SK-N-SH (cell line): ENCODE data around the gene RUSC2. TPM values are rescaled to one million over a fixed set of nuclear protein-coding genes. Genes with fewer than 3 reads are reported as not detected.

Source experiments
- CTCF ChIA-PET: fragments of 300-600, 350-600 bp; formaldehyde crosslinking; extraction: SDS; loops from one replicate; lab custom pipeline; 2021; lab: Yijun Ruan, JAX
- POLR2A ChIA-PET: fragments of 350-600 bp; sonication (Branson Sonifier 250); formaldehyde crosslinking; extraction: SDS; loops from one replicate; lab custom pipeline; 2020; ENCODE audit warnings: antibody characterized with exemption, inconsistent platforms; lab: Yijun Ruan, JAX
- DNase-seq: peaks from one replicate; pipeline ENCODE4 v3.0.0; 2012
- H2AFZ ChIP-seq: fragments of 200-600 bp; sonication (generic); 2 replicates; pipeline ENCODE4 v1.8.1; 2016; ENCODE audit warnings: antibody characterized with exemption, mild to moderate bottlenecking, low read depth
- H3F3A ChIP-seq: fragments of 200-600 bp; sonication (generic); replicated peaks from 2 replicates; pipeline ENCODE3; 2016; ENCODE audit warnings: antibody characterized with exemption, mild to moderate bottlenecking; ENCODE audit not compliant: insufficient read depth
- H3K27ac ChIP-seq, 2 experiments: fragments of 200-500 bp in 1 of 2; fragments of 200-600 bp in 1 of 2; sonication (Bioruptor generic) in 1 of 2; sonication (generic), shearing (Covaris generic) in 1 of 2; 2 replicates each; pipeline versions ENCODE4 v1.5.1 to v1.6.1; 2014 to 2016; ENCODE audit warnings: low read depth in 2 of 2, inconsistent platforms in 1 of 2, low read length in 1 of 2, mild to moderate bottlenecking in 1 of 2, mixed read lengths in 1 of 2
- H3K27me3 ChIP-seq: fragments of 200-600 bp; sonication (generic), shearing (Covaris generic); 2 replicates; pipeline ENCODE4 v1.6.1; 2016; ENCODE audit warnings: mixed run types; ENCODE audit not compliant: insufficient read depth
- H3K36me3 ChIP-seq, 2 experiments: fragments of 200-500 bp in 1 of 2; fragments of 200-600 bp in 1 of 2; sonication (Bioruptor generic) in 1 of 2; sonication (generic) in 1 of 2; replicated peaks in 1 of 2; 2 replicates each; pipeline versions ENCODE3 to v1.5.1; 2014 to 2016; ENCODE audit warnings: low read length in 1 of 2, mild to moderate bottlenecking in 1 of 2; ENCODE audit not compliant: insufficient read depth in 2 of 2, control insufficient read depth in 1 of 2
- H3K4me1 ChIP-seq, 2 experiments: fragments of 200-500 bp in 1 of 2; fragments of 200-600 bp in 1 of 2; sonication (Bioruptor generic) in 1 of 2; sonication (generic), shearing (Covaris generic) in 1 of 2; 2 replicates each; pipeline versions ENCODE4 v1.5.1 to v1.6.1; 2014 to 2016; ENCODE audit warnings: low read depth in 1 of 2, low read length in 1 of 2, mixed run types in 1 of 2; ENCODE audit not compliant: insufficient read depth in 2 of 2, control insufficient read depth in 1 of 2
- H3K4me2 ChIP-seq: fragments of 200-600 bp; sonication (generic), shearing (Covaris generic); 2 replicates; pipeline ENCODE4 v1.6.1; 2017; ENCODE audit warnings: mixed run types
- H3K4me3 ChIP-seq, 2 experiments: fragments of 200-500 bp in 1 of 2; fragments of 200-600 bp in 1 of 2; sonication (Bioruptor generic) in 1 of 2; sonication (generic), shearing (Covaris generic) in 1 of 2; 2 replicates each; pipeline versions ENCODE4 v1.5.1 to v1.8.1; 2014 to 2016; ENCODE audit warnings: low read depth in 2 of 2, inconsistent platforms in 1 of 2, low read length in 1 of 2, mild to moderate bottlenecking in 1 of 2, mixed read lengths in 1 of 2, moderate library complexity in 1 of 2
- H3K79me2 ChIP-seq: fragments of 200-600 bp; sonication (generic); 2 replicates; pipeline ENCODE4 v1.8.1; 2017; ENCODE audit warnings: mild to moderate bottlenecking; ENCODE audit not compliant: insufficient read depth
- H3K9ac ChIP-seq: fragments of 200-600 bp; sonication (generic); 2 replicates; pipeline ENCODE4 v1.6.1; 2017; ENCODE audit warnings: mixed run types
- H3K9me2 ChIP-seq: fragments of 200-600 bp; sonication (generic); 2 replicates; pipeline ENCODE4 v1.6.1; 2017; ENCODE audit warnings: mixed run types
- H3K9me3 ChIP-seq: fragments of 200-600 bp; sonication (generic); 2 replicates; pipeline ENCODE4 v1.6.1; 2017; ENCODE audit warnings: mixed run types, mild to moderate bottlenecking, moderate library complexity
- H4K20me1 ChIP-seq: fragments of 200-600 bp; sonication (generic); 2 replicates; pipeline ENCODE4 v1.6.1; 2017; ENCODE audit warnings: mild to moderate bottlenecking, mixed run types; ENCODE audit not compliant: insufficient read depth
- CTCF ChIP-seq: fragments of 200-600 bp; sonication (generic); IDR thresholded peaks from 2 replicates; pipeline ENCODE4 v1.6.1; 2017; ENCODE audit warnings: antibody characterized with exemption, mild to moderate bottlenecking, moderate library complexity
- ELF1 ChIP-seq: IDR thresholded peaks from 2 replicates; pipeline ENCODE4 v1.4.0; 2012
- EP300 ChIP-seq, 2 experiments: IDR thresholded peaks; 2 replicates each; pipeline versions ENCODE4 v1.4.0 to v1.6.1; 2012; ENCODE audit warnings: borderline replicate concordance in 1 of 2, low read depth in 1 of 2, low read length in 1 of 2
- PBX3 ChIP-seq: IDR thresholded peaks from 2 replicates; pipeline ENCODE4; 2012
- RAD21 ChIP-seq: IDR thresholded peaks from 2 replicates; pipeline ENCODE4 v1.6.1; 2012; ENCODE audit warnings: mild to moderate bottlenecking, low read length
- RCOR1 ChIP-seq: fragments of 150-350 bp; IDR thresholded peaks from 2 replicates; pipeline ENCODE4 v1.6.1; 2017; ENCODE audit warnings: antibody characterized with exemption, low read length
- REST ChIP-seq: IDR thresholded peaks from 2 replicates; pipeline ENCODE4 v1.6.1; 2012; ENCODE audit warnings: mild to moderate bottlenecking, low read depth, low read length, moderate library complexity
- SMC3 ChIP-seq: IDR thresholded peaks from 2 replicates; pipeline ENCODE4 v1.6.1; 2012; ENCODE audit warnings: low read depth, low read length, improper control_type of control experiment
- TAF1 ChIP-seq: IDR thresholded peaks from 2 replicates; pipeline ENCODE4 v1.6.1; 2012; ENCODE audit warnings: low read depth, mild to moderate bottlenecking, low read length, moderate library complexity, borderline replicate concordance
- TEAD4 ChIP-seq: IDR thresholded peaks from 2 replicates; pipeline ENCODE4 v1.4.0; 2012; ENCODE audit warnings: mild to moderate bottlenecking, borderline replicate concordance; ENCODE audit not compliant: insufficient read depth
- ZBTB33 ChIP-seq: IDR thresholded peaks from 2 replicates; pipeline ENCODE4 v1.4.0; 2012; ENCODE audit warnings: low read depth, borderline replicate concordance
- WGBS: methylation state at CpG from one replicate; pipeline ENCODE4 v1.1.6; 2017; ENCODE audit warnings: low lambda C conversion rate; 5-methylcytosine and 5-hydroxymethylcytosine counted together
- polyA plus RNA-seq, 3 experiments: library from polyadenylated mRNA; depleted of rRNA; stranded (reverse); fragments of >200 nt; gene quantifications; 2 replicates each; pipeline ENCODE4 v1.2.3, GENCODE V29; 2012

The RUSC2 gene
- polyA plus RNA-seq, 1 of the 3 experiments (the other 2 are of a cell fraction) = 14.5 TPM

GRCh38 chr9:35510754-35511428 lies 21.0 kb downstream of the RUSC2 start (continued):
- TF ChIP-seq REST (no peak; the same call in none of the 2 replicates), PBX3 (peak; percentile 74), CTCF (peak; percentile 46)

GRCh38 chr9:35511453-35511852 lies 21.5 kb downstream of the RUSC2 start:
- H3K36me3 ChIP-seq = peaks cover 0 to 13% of the 10 kb centered on the region in 2 experiments
- no peaks in the 10 kb centered on the region for H3K9me3 ChIP-seq
- H3K27me3 ChIP-seq = no peaks in the 10 kb centered on the region
- H3K79me2 ChIP-seq = peaks cover 80% of the 10 kb centered on the region
- CTCF ChIA-PET = interaction anchor here (1.1 to 1.3 kb wide), 2 partner anchors 11 to 22 kb away, joined by 3 to 4 read pairs; partner anchors contain the start of gene RUSC2
- H4K20me1 ChIP-seq = no peaks in the 10 kb centered on the region
- H3K4me2 ChIP-seq = peak overlapping the region; percentile 63
- WGBS = 78% methylated on average over 1 of the region's 1 CpG
- H2AFZ ChIP-seq = no peak overlapping the region
- H3K27ac ChIP-seq = peak overlapping the region; percentile 85 to 89; a peak in 3 of 4 replicates
- H3K9ac ChIP-seq = no peak overlapping the region; the same call in 1 of the 2 replicates
- H3K9me2 ChIP-seq = no peaks in the 10 kb centered on the region
- TF ChIP-seq EP300 (IDR thresholded peaks at IDR 0.05; ENCODE audit: borderline replicate concordance in 1 of 2, low read depth in 1 of 2, low read length in 1 of 2) (no peak), TEAD4 (no peak), RAD21 (no peak), ELF1 (no peak), ZBTB33 (no peak), RCOR1 (no peak), SMC3 (no peak), TAF1 (no peak), CTCF (no peak)
- TF ChIP-seq, all 33 proteins: peak for 0
- DNase-seq = no peak
- POLR2A ChIA-PET = no interaction called here
- H3K4me3 ChIP-seq = 0 out of 4 replicates have a peak overlapping the region, but pooled peaks of 1 of the 2 experiments have one; percentile 15
- H3F3A ChIP-seq = peaks cover 49% of the 10 kb centered on the region
- peaks cover under 1 to 29% of the 10 kb centered on the region in 2 experiments; a peak in 3 of 4 replicates for H3K4me1 ChIP-seq
